Glutamatergic neuron (in vitro differentiated cells): Measurements from ENCODE around the gene TXNL4B. TPM values are rescaled to one million over a fixed set of nuclear protein-coding genes. Genes with fewer than 3 reads are reported as not detected.

Experiments used
- DNase-seq: peaks from one replicate; pipeline ENCODE4 v3.0.0; 2022
- H3K27ac Mint-ChIP-seq: one replicate; pipeline ENCODE4 v1.8.0; 2020; ENCODE audit warnings: mild to moderate bottlenecking, mixed read lengths, inconsistent platforms; ENCODE audit not compliant: unreplicated experiment
- H3K27me3 Mint-ChIP-seq: one replicate; pipeline ENCODE4 v1.8.0; 2020; ENCODE audit warnings: mild to moderate bottlenecking, moderate library complexity, mixed read lengths, inconsistent platforms; ENCODE audit not compliant: unreplicated experiment
- H3K36me3 Mint-ChIP-seq: one replicate; pipeline ENCODE4 v1.8.0; 2020; ENCODE audit warnings: mild to moderate bottlenecking, mixed read lengths, inconsistent platforms; ENCODE audit not compliant: unreplicated experiment
- H3K4me1 Mint-ChIP-seq: one replicate; pipeline ENCODE4 v1.8.0; 2020; ENCODE audit warnings: mild to moderate bottlenecking, low read depth, mixed read lengths, inconsistent platforms; ENCODE audit not compliant: unreplicated experiment
- H3K4me3 Mint-ChIP-seq: one replicate; pipeline ENCODE4 v1.8.0; 2020; ENCODE audit warnings: mild to moderate bottlenecking, mixed read lengths, inconsistent platforms; ENCODE audit not compliant: unreplicated experiment
- H3K9me3 Mint-ChIP-seq: one replicate; pipeline ENCODE4 v1.8.0; 2020; ENCODE audit warnings: mild to moderate bottlenecking, moderate library complexity, mixed read lengths, inconsistent platforms; ENCODE audit not compliant: unreplicated experiment
- total RNA-seq: library from RNA; stranded (reverse); fragmentation: NEBNext Ultra II Directional; extraction: Animal tissue kit (Norgen Biotek cat#: 25700); gene quantifications from one replicate; pipeline ENCODE4 v1.2.1, GENCODE V29; 2021; ENCODE audit not compliant: unreplicated experiment
- TF ChIP-seq, protein P1 (sequence below): fragments of 200-600 bp; sonication (generic); IDR thresholded peaks from one replicate; pipeline ENCODE4 v1.5.0; 2021; ENCODE audit not compliant: partially characterized antibody, unreplicated experiment

The TXNL4B gene
- total RNA-seq, 1 donor from 2014 or later = 7.1 TPM

DNA sequence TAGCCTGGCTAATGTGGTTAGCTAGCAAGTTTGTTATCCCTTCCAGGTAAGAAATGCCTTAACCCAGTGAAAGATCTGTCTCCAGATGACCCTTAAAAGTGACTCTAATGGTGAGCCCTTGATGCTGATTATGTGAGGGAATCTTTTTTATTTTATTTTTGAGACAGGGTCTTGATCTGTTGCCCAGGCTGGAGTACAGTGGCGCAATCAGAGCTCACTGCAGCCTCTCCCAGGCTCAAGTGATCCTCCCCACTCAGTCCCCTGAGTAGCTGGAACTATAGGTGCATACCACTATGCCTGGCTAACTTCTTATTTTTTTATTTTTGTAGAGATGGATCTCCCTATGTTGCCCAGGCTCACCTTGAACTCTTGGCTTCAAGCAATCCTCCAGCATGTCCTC is 49.9 kb downstream of the TXNL4B start:
- no peaks in the 10 kb centered on the region for H3K27me3 Mint-ChIP-seq
- TF ChIP-seq, protein P1, sequence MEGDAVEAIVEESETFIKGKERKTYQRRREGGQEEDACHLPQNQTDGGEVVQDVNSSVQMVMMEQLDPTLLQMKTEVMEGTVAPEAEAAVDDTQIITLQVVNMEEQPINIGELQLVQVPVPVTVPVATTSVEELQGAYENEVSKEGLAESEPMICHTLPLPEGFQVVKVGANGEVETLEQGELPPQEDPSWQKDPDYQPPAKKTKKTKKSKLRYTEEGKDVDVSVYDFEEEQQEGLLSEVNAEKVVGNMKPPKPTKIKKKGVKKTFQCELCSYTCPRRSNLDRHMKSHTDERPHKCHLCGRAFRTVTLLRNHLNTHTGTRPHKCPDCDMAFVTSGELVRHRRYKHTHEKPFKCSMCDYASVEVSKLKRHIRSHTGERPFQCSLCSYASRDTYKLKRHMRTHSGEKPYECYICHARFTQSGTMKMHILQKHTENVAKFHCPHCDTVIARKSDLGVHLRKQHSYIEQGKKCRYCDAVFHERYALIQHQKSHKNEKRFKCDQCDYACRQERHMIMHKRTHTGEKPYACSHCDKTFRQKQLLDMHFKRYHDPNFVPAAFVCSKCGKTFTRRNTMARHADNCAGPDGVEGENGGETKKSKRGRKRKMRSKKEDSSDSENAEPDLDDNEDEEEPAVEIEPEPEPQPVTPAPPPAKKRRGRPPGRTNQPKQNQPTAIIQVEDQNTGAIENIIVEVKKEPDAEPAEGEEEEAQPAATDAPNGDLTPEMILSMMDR = no peak
- H3K4me1 Mint-ChIP-seq = no peaks in the 10 kb centered on the region
- DNase-seq = no peak
- H3K27ac Mint-ChIP-seq = no peak overlapping the region
- H3K9me3 Mint-ChIP-seq = no peaks in the 10 kb centered on the region
- H3K36me3 Mint-ChIP-seq = no peaks in the 10 kb centered on the region
- no peak overlapping the region for H3K4me3 Mint-ChIP-seq

DNA sequence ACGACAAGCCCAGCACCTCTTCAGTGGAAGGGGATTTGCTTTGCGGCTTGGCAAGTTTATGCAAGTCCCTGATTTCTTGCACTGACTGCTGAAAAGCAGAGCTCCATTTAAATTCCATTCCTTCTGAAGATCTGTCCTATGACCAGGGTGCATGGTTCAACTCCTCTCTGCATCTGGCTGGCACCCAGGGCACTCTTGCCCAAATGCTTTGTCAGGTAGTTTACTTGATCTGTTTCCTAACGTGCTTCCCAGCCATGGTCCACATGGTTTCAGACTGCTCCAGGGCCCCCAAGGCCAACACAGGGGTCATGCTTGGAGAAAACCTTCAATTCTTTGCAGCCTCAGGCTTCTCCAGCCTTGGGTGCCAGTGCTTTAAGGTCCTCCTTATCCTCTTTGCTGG is 50.4 kb downstream of the TXNL4B start:
- H3K4me3 Mint-ChIP-seq = no peak overlapping the region
- H3K27me3 Mint-ChIP-seq = no peaks in the 10 kb centered on the region
- H3K9me3 Mint-ChIP-seq = no peaks in the 10 kb centered on the region
- TF ChIP-seq, protein P1 = no peak
- H3K27ac Mint-ChIP-seq = no peak overlapping the region
- DNase-seq = no peak
- H3K36me3 Mint-ChIP-seq = no peaks in the 10 kb centered on the region
- H3K4me1 Mint-ChIP-seq = no peaks in the 10 kb centered on the region

DNA sequence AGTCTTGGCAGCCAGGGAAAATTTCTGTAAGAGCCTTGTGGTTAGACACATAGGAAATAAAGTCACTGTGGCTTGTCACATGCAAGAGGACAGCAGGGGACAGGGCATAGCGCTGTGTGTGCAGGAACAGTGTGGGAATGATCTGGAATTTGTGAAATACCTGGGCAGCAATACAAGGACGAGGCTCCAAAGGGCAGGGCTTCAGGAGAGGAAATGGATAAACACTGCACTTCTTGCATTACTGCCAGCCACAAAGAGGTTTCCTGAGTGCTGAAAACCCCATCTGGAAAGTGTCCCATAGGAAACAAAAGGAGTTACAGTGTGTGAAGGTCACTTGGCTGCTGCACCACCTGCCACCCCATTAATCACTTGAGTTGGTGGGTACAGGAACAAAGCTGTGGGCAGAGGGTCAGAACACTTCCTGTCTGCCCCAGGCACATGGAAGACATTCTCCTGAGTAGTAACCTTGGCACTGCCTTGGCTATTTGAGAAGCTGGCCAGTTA is 51.2 kb downstream of the TXNL4B start:
- no peak overlapping the region for H3K27ac Mint-ChIP-seq

DNA sequence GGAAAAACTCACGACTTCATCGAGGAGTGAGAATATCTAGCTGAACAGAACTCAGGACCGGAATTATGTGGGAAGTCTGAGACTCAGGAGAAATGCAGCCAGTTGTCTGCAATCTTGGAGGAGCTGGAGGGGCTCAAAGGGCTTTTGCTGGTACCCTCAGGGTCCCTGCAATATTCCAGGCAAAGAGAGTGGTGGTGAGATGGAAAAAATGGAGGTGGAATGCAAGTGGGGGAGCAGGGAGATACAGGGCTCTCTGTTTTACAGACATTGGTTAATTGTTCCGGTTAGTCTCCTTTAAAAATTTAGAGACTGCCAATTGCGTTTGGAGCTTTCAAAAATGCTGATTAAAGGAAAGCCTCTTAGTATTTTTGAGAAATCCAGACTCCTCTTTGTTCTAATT is 57.3 kb downstream of the TXNL4B start:
- Mint-ChIP-seq H3K36me3 (no peaks in the 10 kb centered on the region), H3K27me3 (no peaks in the 10 kb centered on the region), H3K27ac (no peak overlapping the region), H3K4me1 (no peaks in the 10 kb centered on the region), H3K4me3 (no peak overlapping the region), H3K9me3 (no peaks in the 10 kb centered on the region)
- TF ChIP-seq, protein P1 = no peak
- no peak for DNase-seq

More for the DNA sequence above, 51.2 kb downstream of the TXNL4B start:
- DNase-seq = no peak
- TF ChIP-seq, protein P1 = no peak
- Mint-ChIP-seq H3K9me3 (no peaks in the 10 kb centered on the region), H3K4me1 (no peaks in the 10 kb centered on the region), H3K4me3 (no peak overlapping the region), H3K36me3 (no peaks in the 10 kb centered on the region), H3K27me3 (no peaks in the 10 kb centered on the region)

Other genes with a start within 250 kb of the TXNL4B start
- gene ATXN1L, start 247.6 kb downstream of the TXNL4B start, total RNA-seq = 27.6 TPM
- gene ZNF821, start 209.4 kb downstream of the TXNL4B start, total RNA-seq = 40.9 TPM
- 271 TPM for gene IST1, start 198.1 kb downstream of the TXNL4B start, total RNA-seq
- not detected for gene PKD1L3, start 93.2 kb downstream of the TXNL4B start, total RNA-seq
- gene DHODH, start 84.9 kb downstream of the TXNL4B start, total RNA-seq = 9.1 TPM
- not detected for gene HP, start 39.1 kb downstream of the TXNL4B start, total RNA-seq
- gene HPR, start 30.4 kb downstream of the TXNL4B start, total RNA-seq = not detected
- gene DHX38, start 227 bp upstream of the TXNL4B start, total RNA-seq = 86.5 TPM
- 13.1 TPM for gene PMFBP1, start 78.5 kb upstream of the TXNL4B start, total RNA-seq